CD4-positive, alpha-beta T cell (primary cell): ENCODE measurements around the gene MTUS2. TPM values are rescaled to one million over a fixed set of nuclear protein-coding genes. Genes with fewer than 3 reads are reported as not detected.
"Not testable (repeated sequence)": the region's sequence is repeated elsewhere in the genome, so short reads cannot be mapped to it uniquely, and the experiment has no call there.

ENCODE experiments used
- ATAC-seq: fragments of 200-7000 bp; cut with Tn5 transposase; one replicate; pipeline ENCODE4 v1.10.0; 2022; ENCODE audit warnings: mild to moderate bottlenecking; ENCODE audit not compliant: poor library complexity
- CTCF ChIA-PET: fragments of 350-600 bp; sonication (Branson Sonifier 250); formaldehyde crosslinking; loops from one replicate; lab custom pipeline; 2021; ENCODE audit warnings: antibody characterized with exemption, inconsistent platforms; lab: Charles Lee
- POLR2A ChIA-PET: fragments of 350-600 bp; sonication (Branson Sonifier 250); formaldehyde crosslinking; loops from one replicate; lab custom pipeline; 2021; ENCODE audit warnings: antibody characterized with exemption, inconsistent platforms; lab: Charles Lee
- DNase-seq, 14 experiments: peaks; one replicate each; pipeline ENCODE4 v3.0.0-alpha.2; 2013 to 2020; ENCODE audit warnings: mixed read lengths in 2 of 14
- H3K27ac ChIP-seq, 2 donors: one replicate each; pipeline versions ENCODE4 v1.5.1 to v1.7.0; 2013; ENCODE audit warnings: low read length in 2 of 2, low read depth in 1 of 2, mild to moderate bottlenecking in 1 of 2
- H3K27me3 ChIP-seq, 2 experiments: 1 replicate in 1 of 2; 2 replicates in 1 of 2; pipeline versions ENCODE4 v1.6.1 to v1.7.0; 2013; ENCODE audit warnings: low read length in 2 of 2, control low read depth in 1 of 2, mild to moderate bottlenecking in 1 of 2, moderate library complexity in 1 of 2; ENCODE audit not compliant: insufficient read depth in 2 of 2, control insufficient read depth in 1 of 2
- H3K36me3 ChIP-seq: one replicate; pipeline ENCODE4 v1.6.1; 2013; ENCODE audit warnings: low read length, control low read depth; ENCODE audit not compliant: insufficient read depth
- H3K4me1 ChIP-seq: one replicate; pipeline ENCODE4 v1.6.1; 2013; ENCODE audit warnings: low read length, control low read depth; ENCODE audit not compliant: insufficient read depth
- H3K4me3 ChIP-seq: one replicate; pipeline ENCODE4 v1.5.1; 2013; ENCODE audit warnings: mild to moderate bottlenecking, low read length, moderate library complexity
- H3K9me3 ChIP-seq, 2 experiments: 1 replicate in 1 of 2; 2 replicates in 1 of 2; pipeline versions ENCODE4 v1.6.1 to v1.7.0; 2013; ENCODE audit warnings: low read length in 2 of 2, mild to moderate bottlenecking in 2 of 2, control low read depth in 1 of 2, moderate library complexity in 1 of 2; ENCODE audit not compliant: control insufficient read depth in 1 of 2, insufficient read depth in 1 of 2
- H3K27ac Mint-ChIP-seq: one replicate; pipeline ENCODE4 v1.8.0; 2020; ENCODE audit warnings: mixed read lengths
- H3K27me3 Mint-ChIP-seq: one replicate; pipeline ENCODE4 v1.8.0; 2021; ENCODE audit warnings: mixed read lengths
- H3K36me3 Mint-ChIP-seq: one replicate; pipeline ENCODE4 v1.8.0; 2021; ENCODE audit warnings: low read depth, mixed read lengths
- H3K4me1 Mint-ChIP-seq: one replicate; pipeline ENCODE4 v1.8.0; 2021; ENCODE audit warnings: low read depth, mixed read lengths
- H3K4me3 Mint-ChIP-seq: one replicate; pipeline ENCODE4 v1.8.0; 2020; ENCODE audit warnings: mild to moderate bottlenecking, mixed read lengths
- H3K9me3 Mint-ChIP-seq: one replicate; pipeline ENCODE4 v1.8.0; 2020; ENCODE audit warnings: mixed read lengths
- CTCF ChIP-seq: fragments of 200-600 bp; IDR thresholded peaks from one replicate; pipeline ENCODE4 v1.8.0; 2022; ENCODE audit warnings: antibody characterized with exemption, mild to moderate bottlenecking
- intact Hi-C, 2 experiments: fragments of 100-400 bp; cut with DNase I in 1 of 2; cut with micrococcal nuclease in 1 of 2; formaldehyde crosslinking; loops; one replicate each; pipeline versions ENCODE4 v1.15.1 to v1.9.0; 2023 to 2025; cut with DNase I, micrococcal nuclease
- total RNA-seq, 174 experiments: library from RNA in 2 of 174; stranded (reverse) in 2 of 174; gene quantifications; one replicate each; pipeline ENCODE4 v1.2.3 and lab custom pipeline; 2021 to 2026

The MTUS2 gene
- total RNA-seq, 2 experiments from 2014 or later = 0.38 to 0.81 TPM

- intact Hi-C loops = no loop called here
- no peak overlapping the region for H3K27ac ChIP-seq
These were observed 375.3 kb downstream of the MTUS2 start for GRCh38 chr13:29195456-29195855.

GRCh38 chr13:29196409-29197074 is 376.4 kb downstream of the MTUS2 start:
- intact Hi-C loops = no loop called here
- ChIA-PET CTCF (no interaction called here), POLR2A (no interaction called here)
- no peak for DNase-seq
- Mint-ChIP-seq H3K4me1 (no peaks in the 10 kb centered on the region), H3K4me3 (no peak overlapping the region), H3K36me3 (no peaks in the 10 kb centered on the region), H3K27me3 (no peaks in the 10 kb centered on the region), H3K9me3 (peaks cover 7% of the 10 kb centered on the region), H3K27ac (no peak overlapping the region)
- no peaks in the 10 kb centered on the region for H3K27me3 ChIP-seq
- ATAC-seq = no peak
- peaks cover 0 to 4% of the 10 kb centered on the region in 2 experiments for H3K9me3 ChIP-seq
- no peak overlapping the region for H3K27ac ChIP-seq
- TF ChIP-seq CTCF = no peak
- H3K4me1 ChIP-seq = no peaks in the 10 kb centered on the region
- H3K36me3 ChIP-seq = no peaks in the 10 kb centered on the region
- no peak overlapping the region for H3K4me3 ChIP-seq

More at GRCh38 chr13:29195456-29195855, 375.3 kb downstream of the MTUS2 start:
- H3K27me3 Mint-ChIP-seq = no peaks in the 10 kb centered on the region
- Histone ChIP-seq H3K36me3 (no peaks in the 10 kb centered on the region), H3K27me3 (no peaks in the 10 kb centered on the region), H3K4me1 (no peaks in the 10 kb centered on the region), H3K9me3 (peaks cover 0 to 7% of the 10 kb centered on the region in 2 experiments), H3K4me3 (no peak overlapping the region)
- H3K4me3 Mint-ChIP-seq = no peak overlapping the region
- H3K27ac Mint-ChIP-seq = no peak overlapping the region
- no peaks in the 10 kb centered on the region for H3K4me1 Mint-ChIP-seq
- DNase-seq = no peak
- no peaks in the 10 kb centered on the region for H3K36me3 Mint-ChIP-seq
- H3K9me3 Mint-ChIP-seq = peaks cover 7% of the 10 kb centered on the region
- POLR2A ChIA-PET = no interaction called here
- CTCF ChIA-PET = no interaction called here
- ATAC-seq = no peak
- TF ChIP-seq CTCF = no peak

GRCh38 chr13:29202753-29203152 is 382.6 kb downstream of the MTUS2 start:
- not testable (repeated sequence) for H3K27ac ChIP-seq, H3K36me3 Mint-ChIP-seq, ATAC-seq

GRCh38 chr13:29204651-29205050 is 384.5 kb downstream of the MTUS2 start:
- ATAC-seq = no peak
- Mint-ChIP-seq H3K27ac (no peak overlapping the region), H3K4me1 (no peaks in the 10 kb centered on the region), H3K36me3 (no peaks in the 10 kb centered on the region), H3K4me3 (no peak overlapping the region), H3K27me3 (no peaks in the 10 kb centered on the region), H3K9me3 (no peaks in the 10 kb centered on the region)
- TF ChIP-seq CTCF = no peak
- intact Hi-C loops = no loop called here
- DNase-seq = no peak
- H3K36me3 ChIP-seq = no peaks in the 10 kb centered on the region
- no peak overlapping the region for H3K4me3 ChIP-seq
- CTCF ChIA-PET = no interaction called here
- POLR2A ChIA-PET = no interaction called here
- H3K4me1 ChIP-seq = no peaks in the 10 kb centered on the region
- peaks cover 0 to 15% of the 10 kb centered on the region in 2 experiments for H3K9me3 ChIP-seq
- no peak overlapping the region for H3K27ac ChIP-seq
- H3K27me3 ChIP-seq = no peaks in the 10 kb centered on the region

More at GRCh38 chr13:29202753-29203152, 382.6 kb downstream of the MTUS2 start:
- H3K9me3 ChIP-seq = peaks cover 0 to 15% of the 10 kb centered on the region in 2 experiments
- CTCF ChIA-PET, H3K27ac Mint-ChIP-seq, intact Hi-C loops, H3K4me1 ChIP-seq, H3K27me3 Mint-ChIP-seq, H3K4me3 ChIP-seq, DNase-seq, H3K4me3 Mint-ChIP-seq, H3K36me3 ChIP-seq, H3K4me1 Mint-ChIP-seq, H3K9me3 Mint-ChIP-seq, POLR2A ChIA-PET, H3K27me3 ChIP-seq: not testable (repeated sequence)
